ENCODE data around the gene STYXL1.
"Not testable (repeated sequence)": the region's sequence is repeated elsewhere in the genome, so short reads cannot be mapped to it uniquely, and the experiment has no call there.

The STYXL1 gene

DNA sequence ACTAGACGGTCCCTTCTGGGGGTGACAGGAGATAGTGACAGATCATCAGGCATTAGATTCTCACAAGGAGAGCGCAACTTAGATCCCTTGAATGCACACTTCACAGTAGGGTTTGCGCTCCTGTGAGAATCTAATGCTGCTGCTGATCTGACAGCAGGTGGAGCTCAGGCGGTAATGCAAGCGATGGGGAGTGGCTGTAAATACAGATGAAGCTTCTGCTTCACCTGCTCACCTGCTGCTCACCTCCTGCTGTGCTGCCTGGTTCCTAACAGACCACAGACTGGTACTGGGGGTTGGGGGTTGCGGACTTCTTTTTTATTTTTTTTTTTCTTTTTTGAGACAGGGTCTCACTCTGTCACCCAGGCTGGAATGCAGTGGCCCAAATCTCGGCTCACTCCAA lies 18.1 kb downstream of the STYXL1 start:
- not testable (repeated sequence) for DNase-seq (ENCODE audit: low spot score)

DNA sequence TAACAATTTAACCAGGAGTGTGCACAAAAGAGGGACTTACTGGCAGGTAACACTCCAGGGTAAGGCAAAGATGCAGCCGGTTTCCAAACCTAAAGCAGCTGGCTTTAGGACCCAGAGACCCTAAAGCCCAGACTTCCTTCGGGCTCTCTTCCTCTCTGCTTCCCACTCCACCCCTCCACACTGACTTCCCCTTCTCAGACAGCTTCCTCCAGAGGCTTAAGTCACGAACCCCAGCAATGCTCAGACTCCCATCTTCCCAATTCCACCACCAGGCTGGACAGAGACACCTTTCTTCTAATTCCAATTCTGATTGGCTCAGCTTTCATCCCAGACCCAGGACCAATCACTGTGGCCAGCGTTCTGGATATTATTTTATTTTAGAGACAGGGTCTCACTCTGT lies 24.8 kb downstream of the STYXL1 start:
- DNase-seq (ENCODE audit: low spot score) = no peak

DNA sequence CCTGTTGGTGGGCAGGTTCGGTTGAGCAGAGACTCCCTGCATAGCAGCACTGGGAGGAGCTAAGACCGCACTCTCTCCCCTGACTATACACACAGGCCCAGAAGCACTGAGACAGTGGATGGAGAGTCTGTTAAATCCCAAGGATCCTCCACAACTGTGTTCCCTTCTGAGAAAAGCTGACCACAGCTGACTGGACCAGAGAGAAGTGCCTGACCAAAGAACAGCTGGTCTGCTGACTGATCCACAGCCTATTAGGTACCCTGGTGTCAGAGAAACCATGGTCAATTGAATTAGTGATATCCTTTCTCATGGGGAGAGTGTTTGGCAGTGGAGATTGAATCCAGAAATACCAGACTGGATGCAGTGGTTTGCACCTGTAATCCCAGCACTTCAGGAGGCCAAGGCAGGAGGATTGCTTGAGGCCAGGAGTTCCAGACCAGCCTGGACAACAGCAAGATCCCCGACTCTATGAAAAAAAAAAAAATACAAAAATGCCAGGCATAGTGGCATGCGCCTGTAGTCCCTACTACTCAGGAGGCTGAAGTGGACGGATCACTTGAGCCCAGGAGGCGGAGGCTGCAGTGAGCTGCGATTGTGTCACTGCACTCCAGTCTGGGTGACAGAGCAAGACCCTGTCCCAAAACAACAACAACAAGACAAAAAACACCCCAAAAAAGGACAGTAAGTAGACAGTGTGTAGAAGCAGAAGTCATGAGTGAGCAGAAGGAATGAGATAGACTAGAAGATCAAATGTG lies 25.6 kb downstream of the STYXL1 start:
- DNase-seq (ENCODE audit: low spot score) = no peak

DNA sequence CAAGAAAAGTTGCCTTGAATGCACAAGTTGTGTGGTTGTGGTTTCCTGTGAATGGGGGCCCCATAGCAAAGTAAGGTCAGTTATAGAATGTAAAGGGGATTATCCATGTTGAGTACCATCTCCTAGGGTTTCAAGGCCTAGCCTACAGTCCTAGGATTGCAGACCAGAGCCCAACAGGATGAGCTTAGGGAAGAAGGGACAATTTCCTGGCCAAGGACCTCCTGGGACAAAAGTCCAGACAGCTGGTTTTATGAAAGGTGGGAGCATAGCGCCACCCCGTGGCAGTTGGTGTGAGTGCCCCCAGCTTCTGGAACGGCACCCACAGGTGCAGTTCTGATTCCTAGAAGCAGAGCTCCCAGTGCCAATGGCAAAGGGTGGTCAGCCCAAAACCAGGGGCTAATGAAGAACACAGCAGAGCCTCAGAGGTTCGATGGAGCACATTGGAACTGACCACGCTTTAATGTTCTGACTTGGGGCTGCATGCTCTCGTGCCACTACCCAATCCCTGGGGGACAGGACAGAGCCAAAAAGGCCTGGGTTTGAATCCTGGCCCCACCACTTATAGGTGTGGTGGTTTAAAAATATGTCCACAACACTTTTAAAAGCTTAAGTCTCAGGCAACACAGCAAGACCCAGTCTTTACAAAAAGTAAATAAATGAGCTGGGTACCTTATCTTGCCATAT lies 27.6 kb downstream of the STYXL1 start:
- peak; percentile 72 for DNase-seq (ENCODE audit: low spot score)

DNA sequence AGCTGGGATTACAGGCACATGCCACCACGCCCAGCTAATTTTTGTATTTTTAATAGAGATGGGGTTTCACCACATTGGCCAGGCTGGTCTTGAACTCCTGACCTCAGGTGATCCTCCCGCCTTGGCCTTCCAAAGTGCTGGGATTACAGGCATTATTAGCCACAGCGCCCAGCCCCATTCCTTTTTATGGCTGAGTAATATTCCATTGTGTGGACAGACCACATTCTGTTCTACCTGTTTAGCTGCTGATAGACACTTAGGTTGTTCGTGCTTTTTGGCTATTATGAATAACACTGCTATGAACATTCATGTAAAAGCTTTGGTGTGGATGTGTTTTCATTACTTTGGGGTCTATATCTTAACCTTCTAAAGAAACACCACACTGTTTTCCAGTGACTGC lies 29.3 kb downstream of the STYXL1 start:
- DNase-seq (ENCODE audit: low spot score) = not testable (repeated sequence)

DNA sequence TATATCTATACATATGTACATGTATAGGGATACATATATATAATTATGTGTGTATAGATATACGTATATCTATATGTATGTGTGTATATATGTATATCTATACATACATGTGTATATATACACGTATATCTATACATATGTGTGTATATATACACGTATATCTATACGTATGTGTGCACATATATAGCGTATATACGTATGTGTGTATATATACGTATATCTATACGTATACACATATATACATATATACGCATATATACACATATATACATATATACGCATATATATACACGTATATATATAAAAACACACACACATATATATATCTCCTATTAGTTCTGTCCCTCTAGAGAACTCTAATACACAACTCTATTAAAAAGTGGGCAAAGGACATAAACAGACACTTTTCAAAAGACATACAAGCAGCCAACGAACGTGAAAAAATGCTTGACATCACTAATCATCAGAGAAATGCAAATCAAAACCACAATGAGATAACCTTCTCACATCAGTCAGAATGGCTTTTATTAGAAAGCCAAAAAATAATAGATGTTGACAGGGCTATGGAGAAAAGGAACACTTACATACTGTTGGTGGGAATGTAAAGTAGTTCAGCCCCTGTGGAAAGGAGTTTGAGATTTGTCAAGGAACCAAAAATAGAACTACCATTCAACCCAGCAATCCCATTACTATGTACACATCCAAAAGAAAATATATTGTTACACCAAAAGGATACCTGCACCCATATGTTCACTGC lies 31.4 kb downstream of the STYXL1 start:
- DNase-seq (ENCODE audit: low spot score) = no peak

DNA sequence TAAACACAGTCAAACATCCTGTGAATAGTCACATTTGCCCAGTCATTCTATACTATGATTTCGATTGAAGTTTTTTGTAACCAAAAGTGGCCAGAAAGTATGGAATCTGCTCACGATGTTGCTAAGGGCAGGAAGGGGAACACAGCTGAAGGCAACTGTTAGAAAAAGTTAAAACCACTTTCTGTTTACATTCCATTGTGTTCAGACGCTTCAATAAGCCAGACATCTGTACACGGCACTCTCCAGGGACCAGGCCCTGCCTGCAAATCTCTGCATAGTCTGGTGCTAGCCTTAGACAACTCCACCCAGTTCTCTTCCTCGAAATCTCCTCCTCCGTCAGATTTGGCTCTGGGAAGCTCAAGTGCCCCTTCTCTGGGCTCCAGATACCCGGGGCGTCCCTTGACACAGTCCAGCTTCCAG lies 36.3 kb downstream of the STYXL1 start:
- no peak for DNase-seq (ENCODE audit: low spot score)

DNA sequence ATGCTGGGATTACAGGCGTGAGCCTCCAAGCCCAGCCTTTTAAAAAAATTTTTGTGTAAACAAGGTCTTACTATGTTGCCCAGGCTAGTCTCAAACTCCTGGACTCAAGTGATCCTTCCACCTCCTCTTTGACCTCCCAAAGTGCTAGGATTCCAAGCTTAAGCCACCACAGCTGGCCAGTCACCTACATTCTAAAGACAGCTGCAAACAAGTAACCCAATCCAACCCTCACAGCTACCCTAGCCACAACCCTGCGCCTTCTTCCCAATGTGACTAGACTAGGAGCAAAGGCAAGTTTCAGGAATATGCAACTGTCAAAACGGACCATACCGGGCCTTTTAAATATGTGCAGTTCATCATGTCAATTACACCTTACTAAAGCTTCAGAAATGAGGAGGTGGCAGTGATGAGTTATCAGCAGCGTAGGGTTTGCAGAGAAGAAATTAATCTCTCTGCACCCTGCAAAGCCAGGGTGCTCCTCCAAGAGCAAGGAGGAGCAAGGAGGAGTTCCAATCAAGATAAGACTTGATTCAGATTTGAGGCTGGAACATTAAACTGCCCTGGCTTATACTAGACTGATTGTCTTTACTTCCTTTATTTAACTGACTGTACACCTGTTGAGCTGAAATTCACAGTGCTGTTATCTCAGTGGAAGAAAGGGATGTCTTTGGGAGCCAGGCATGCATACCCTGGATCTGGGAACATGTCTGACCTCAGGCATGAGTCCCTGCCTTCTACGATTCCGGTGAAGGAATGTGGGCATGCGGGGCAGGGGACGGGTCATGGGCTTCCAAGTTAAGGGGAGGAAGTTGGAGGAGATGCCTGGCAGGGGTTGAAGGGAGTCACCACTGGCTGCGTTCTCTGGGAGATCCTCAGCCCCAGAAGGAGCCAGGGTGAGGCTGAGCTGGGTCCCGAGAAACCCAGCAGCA lies 37.9 kb downstream of the STYXL1 start:
- no peak for DNase-seq (ENCODE audit: low spot score)

DNA sequence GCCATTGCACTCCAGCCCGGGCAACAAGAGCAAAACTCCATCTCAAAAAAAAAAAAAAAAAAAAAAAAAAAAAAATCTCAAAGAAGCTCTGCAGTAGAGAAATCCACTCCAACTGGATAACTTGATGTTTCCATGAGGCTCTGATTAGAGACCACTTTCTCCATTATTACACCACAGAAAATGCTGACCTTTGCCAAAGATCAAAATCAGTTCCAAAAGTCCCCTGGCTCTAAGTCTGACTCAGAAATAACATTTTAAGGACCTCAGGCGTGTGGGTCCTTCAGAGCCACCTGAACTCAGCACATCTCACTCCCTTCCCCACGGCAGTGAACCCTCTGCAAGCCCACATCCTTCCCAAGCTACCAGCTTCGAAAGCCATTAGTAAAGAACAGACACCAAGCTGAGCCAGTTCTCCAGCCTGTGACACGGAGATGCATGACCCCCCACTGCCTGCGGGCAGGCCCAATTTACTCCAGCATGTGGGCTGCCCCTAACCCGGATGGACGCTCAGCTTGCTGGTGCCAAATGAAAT lies 39.6 kb downstream of the STYXL1 start:
- DNase-seq (ENCODE audit: low spot score) = no peak

DNA sequence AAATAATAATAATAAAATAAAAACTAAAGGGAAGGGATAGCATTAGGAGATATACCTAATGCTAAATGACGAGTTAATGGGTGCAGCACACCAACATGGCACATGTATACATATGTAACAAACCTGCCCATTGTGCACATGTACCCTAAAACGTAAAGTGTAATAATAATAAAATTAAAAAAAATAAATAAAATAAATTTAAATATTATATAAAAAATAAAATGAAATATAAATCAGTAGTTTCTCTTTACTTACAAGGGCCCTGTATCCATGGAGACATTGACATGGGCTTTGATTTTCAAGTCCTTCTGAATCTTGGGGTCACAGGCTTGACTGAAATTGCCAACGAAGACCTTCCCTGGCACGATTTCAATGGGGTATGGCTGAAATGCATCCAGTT lies 42.8 kb downstream of the STYXL1 start:
- not testable (repeated sequence) for DNase-seq (ENCODE audit: low spot score)

DNA sequence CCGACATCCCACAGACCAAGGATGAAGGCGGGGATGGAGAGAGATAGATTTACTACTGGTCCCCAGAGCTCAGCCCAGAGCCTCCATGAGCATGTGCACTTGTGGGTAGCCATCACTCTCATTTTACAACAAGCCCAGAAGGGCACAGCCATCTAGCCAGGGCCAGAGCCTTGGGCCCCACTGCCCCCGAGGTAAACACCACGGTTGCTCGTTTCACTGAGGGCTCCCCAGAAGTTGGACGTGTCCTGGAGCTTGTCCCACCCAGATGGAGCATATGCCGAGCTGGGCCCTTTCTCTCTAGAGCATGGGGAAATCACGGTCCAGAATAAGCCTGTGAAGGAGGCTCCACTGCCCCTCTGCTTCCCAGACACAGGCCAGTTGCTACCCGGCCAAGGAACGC lies 44.4 kb downstream of the STYXL1 start:
- DNase-seq (ENCODE audit: low spot score) = no peak

DNA sequence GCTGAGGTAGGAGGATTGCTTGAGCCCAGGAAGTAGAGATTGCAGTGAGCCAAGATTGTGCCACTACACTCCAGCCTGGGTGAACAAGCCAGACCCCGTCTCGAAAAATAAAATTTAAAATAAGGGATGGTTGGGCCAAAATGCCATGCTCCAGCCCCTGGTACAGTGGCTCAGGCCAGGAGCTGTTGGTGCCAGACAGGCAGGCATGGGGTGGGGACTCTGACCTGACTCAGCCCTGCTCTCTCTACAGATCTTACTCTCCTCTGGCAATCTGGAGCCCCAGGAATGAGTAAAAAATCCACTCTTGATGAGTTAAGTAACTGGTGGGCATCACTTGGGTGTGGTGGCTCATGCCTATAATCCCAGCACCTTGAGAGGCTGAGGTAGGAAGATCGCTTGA lies 45.0 kb downstream of the STYXL1 start:
- no peak for DNase-seq (ENCODE audit: low spot score)

DNA sequence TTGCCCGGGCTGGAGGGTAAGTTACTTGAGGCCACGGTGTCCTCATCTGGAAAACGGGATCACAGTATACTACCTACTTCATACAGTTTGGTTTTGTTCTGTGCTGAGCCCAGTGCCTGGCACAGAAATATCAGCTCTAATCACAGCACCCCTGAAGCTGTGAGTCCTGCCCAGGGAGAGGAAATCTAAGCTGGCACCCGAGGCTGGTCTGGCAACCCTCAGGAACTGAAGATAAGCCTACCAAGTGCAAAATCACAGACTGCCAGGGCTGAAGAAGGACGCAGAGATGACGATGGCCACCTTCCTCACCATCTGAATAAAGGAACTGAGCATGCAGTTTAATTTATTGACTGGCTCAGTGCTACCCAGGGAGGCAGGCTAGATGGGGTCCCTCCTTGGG lies 45.7 kb downstream of the STYXL1 start:
- no peak for DNase-seq (ENCODE audit: low spot score)

DNA sequence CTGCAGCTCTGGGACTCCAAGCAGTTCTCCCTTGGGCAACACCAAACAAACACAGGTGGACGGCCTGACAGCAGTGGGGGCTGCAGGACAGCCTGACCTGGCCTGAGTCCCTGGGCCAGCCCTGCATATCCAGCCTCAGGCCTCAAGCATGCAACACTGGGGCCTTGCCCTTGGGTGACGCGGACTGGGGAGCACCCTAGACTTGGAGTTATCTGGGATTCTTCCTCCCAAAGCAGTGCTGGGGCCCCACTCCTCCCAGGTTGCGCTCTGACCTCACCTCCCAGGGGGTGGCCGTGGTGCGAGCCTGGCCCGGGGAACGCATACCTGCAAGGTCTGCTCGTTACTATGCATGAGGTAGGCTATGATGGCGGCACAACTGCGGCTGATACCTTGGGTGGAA lies 47.2 kb downstream of the STYXL1 start:
- DNase-seq (ENCODE audit: low spot score) = no peak

DNA sequence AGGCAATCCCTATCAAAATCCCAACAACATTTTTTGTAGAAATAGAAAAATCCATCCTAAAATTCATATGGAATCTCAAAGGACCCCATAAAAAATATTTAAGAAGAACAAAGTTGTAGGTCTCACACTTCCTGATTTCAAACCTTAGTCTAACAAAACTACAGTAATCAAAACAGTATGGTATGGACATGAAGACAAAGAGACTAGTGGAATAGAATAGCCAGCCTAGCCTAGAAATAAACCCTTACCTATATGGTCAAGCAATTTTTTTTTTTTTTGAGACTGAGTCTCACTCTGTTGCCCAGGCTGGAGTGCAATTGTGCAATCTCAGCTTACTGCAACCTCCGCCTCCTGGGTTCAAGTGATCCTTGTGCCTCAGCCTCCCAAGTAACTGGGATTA lies 49.8 kb downstream of the STYXL1 start:
- no peak for DNase-seq (ENCODE audit: low spot score)

DNA sequence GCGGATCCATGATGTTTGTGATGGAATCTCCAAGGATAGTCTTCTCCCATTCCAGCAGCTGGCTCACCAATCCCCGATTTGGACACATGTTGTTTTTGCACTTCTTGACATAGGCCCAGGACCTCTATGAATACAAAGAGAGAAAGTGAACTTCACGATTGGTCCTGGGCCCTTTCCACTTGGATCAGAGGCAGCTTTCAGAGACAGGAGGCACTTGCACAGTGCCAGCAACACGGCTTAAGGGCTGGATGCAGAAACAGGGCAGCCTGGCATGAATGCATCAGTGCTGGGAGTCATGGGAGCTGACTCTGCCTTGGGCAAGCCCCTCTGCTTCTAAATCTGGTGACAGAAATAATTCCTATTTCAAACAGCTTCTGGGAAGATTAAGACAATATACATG lies 51.3 kb downstream of the STYXL1 start:
- DNase-seq (ENCODE audit: low spot score) = no peak

DNA sequence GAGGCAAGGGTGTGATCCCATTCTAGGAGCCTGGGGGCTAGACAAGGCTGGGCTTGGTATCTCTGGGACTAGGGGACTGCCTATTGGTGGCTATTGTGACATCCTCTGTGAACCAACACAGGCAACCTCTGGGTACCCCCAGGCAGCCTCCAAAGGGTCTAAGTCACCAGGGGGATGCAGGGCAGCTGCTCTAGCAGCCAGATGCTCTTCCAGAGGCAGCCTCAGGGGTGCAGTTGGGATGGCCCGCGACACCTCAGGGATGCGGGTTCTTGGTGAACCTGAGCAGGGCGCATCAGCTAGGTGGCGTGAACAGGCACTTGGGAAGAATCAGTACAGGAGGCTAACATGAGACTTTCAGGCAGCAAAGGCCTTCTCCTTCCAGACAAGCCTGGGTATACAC lies 51.8 kb downstream of the STYXL1 start:
- DNase-seq (ENCODE audit: low spot score) = no peak

DNA sequence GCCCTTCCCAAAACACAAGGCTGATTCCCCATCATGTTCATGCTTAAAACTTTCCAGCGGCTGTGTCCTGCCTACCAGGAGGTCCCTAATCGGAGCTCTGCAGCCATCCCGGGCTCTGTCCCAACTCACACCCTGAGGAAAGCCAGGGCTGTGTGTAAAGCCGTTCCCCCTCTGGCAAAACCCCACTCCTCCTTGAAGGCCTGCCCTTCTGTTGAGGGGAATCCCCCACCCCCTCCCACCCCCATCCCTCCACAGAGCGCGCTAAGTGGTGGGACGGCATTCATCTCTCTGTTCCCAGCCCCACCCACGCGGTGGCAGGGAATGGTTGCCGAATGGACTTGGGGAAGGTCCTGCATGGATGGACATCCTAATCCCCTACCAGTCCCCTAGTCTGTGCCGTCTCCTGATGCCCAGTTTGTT lies 52.7 kb downstream of the STYXL1 start:
- DNase-seq (ENCODE audit: low spot score) = no peak

DNA sequence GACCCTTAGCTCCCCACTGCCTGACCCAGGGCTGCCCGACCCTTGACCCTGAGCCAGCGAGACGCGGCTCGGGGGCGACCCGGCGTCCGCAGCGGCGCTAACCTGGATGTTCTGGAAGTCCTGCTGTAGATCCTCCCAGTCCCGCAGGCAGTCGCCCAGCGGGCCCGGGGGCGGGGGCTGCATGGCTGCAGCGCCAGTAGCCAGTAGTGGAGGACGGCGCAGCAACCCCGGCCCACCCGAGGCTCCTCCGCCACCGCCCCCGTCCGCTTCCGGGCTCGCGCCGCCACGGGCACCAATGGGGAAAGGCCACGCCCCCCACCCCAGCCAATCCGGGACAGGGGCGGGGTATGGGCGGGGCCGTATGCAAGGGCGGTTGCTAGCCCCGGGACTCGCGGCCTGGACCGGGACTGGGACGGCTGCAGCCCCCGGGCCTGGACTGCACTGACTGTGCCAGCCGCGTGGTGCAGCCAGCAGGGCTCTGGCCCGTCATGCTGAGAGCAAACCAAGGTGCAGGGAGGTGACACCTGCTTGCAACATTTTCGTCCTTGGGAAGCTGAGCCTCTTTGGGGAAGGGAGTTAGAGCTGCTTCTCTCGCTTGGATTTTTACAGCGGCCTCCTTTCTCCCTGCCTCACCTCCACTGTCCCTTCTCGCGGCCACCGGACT lies 53.3 kb downstream of the STYXL1 start, which contains the start of gene TMEM120A:
Gene TMEM120A, minus strand, starts transcription at position 208 of the 664 bp plus-strand sequence. Its CDS starts 25 bp downstream, at position 183.
- peak; percentile 100 for DNase-seq (ENCODE audit: low spot score)

DNA sequence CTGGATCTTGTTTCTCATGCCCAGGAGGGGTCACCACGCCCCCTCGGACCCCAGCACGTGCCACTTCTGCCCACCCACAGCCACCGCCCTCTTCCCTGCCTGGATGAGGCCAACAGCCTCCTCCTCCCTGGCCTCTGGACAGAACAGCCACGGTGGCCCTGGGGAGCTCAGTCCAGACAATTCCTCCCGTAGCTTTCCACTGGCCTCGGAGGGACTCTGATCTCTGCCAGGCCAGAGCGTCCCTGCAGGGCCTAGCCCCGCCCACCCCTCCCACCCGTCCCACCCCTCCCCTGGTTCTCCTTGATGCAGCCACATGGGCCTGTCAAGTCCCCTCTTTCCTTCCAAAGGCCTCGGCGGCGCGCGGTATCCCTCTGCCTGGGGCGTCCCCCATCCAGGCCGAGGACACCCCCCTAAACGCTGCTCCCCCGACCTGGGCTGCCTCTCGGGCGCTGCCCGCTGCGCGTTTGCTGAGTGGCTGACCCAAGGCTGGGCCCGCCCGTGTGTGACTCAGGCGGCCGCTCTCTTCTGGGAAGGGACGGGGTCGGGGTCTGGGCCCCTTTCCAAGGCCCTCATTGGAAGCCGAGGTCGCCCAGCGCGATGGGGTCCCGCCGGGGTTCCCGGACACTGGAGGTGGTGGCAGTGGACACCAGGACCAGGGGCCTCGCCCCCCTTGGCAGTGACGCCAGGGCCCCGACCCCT lies 54.0 kb downstream of the STYXL1 start:
- peak; percentile 56 for DNase-seq (ENCODE audit: low spot score)
